Gastrocnemius medialis (tissue), 4 donors: Measurements from ENCODE around the gene TMPRSS13.

Source experiments
- CTCF ChIP-seq, 5 experiments: fragments of 450-650 bp in 3 of 5; fragments of 200-600 bp in 2 of 5; sonication (generic) in 2 of 5; IDR thresholded peaks in 4 of 5; conservative IDR thresholded peaks in 1 of 5; 1 replicate in 4 of 5; 2 replicates in 1 of 5; pipeline ENCODE4 v1.5.1; 2016 to 2019; ENCODE audit warnings: antibody characterized with exemption in 5 of 5, mild to moderate bottlenecking in 3 of 5, moderate library complexity in 3 of 5
- POLR2A ChIP-seq, 2 donors: fragments of 450-650 bp; IDR thresholded peaks; one replicate each; pipeline ENCODE4 v1.6.1; 2017; ENCODE audit warnings: antibody characterized with exemption in 2 of 2, mild to moderate bottlenecking in 2 of 2, moderate library complexity in 2 of 2

- TF ChIP-seq CTCF (IDR thresholded peaks at IDR 0.05 in 4 of 5, conservative IDR thresholded peaks at IDR 0.05 in 1 of 5) (no peak), POLR2A (IDR thresholded peaks at IDR 0.05) (no peak)
These were observed 15.4 kb upstream of the TMPRSS13 start for GRCh38 chr11:117944554-117944953.
